ENCODE results near the gene OR2H1.

The OR2H1 gene

GRCh38 chr6:29478740-29479139, 21.8 kb downstream of the OR2H1 start:
- H3K36me3 ChIP-seq (ENCODE audit: control insufficient read depth, insufficient read depth, low read length), result no peaks in the 10 kb centered on the region

DNA sequence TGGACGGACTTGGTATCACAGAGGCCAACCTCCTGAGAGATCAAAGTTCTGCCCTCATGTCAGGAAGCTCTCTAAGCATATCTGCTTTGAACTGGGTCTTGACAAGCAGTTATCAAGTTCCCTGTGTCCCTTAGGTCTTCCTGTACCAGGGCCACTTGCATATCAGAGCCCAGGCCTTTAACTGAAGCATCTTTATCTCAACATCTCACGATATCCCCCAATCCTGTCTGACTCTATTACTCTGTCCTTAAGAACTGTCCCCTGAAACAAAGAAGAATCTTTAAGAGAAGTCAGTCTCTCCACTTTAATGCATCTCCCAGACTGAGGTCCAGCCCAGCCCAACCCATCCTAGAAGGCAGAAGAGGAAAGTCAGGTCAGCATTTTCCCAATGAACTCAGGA, 22.6 kb downstream of the OR2H1 start:
- no peaks in the 10 kb centered on the region for H3K4me1 ChIP-seq
- no peaks in the 10 kb centered on the region for H3K79me2 ChIP-seq
- H3K4me2 ChIP-seq (ENCODE audit: low read length), result no peak overlapping the region
- TF ChIP-seq, protein P1, sequence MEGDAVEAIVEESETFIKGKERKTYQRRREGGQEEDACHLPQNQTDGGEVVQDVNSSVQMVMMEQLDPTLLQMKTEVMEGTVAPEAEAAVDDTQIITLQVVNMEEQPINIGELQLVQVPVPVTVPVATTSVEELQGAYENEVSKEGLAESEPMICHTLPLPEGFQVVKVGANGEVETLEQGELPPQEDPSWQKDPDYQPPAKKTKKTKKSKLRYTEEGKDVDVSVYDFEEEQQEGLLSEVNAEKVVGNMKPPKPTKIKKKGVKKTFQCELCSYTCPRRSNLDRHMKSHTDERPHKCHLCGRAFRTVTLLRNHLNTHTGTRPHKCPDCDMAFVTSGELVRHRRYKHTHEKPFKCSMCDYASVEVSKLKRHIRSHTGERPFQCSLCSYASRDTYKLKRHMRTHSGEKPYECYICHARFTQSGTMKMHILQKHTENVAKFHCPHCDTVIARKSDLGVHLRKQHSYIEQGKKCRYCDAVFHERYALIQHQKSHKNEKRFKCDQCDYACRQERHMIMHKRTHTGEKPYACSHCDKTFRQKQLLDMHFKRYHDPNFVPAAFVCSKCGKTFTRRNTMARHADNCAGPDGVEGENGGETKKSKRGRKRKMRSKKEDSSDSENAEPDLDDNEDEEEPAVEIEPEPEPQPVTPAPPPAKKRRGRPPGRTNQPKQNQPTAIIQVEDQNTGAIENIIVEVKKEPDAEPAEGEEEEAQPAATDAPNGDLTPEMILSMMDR (IDR thresholded peaks at IDR 0.05), result no peak
- H2AFZ ChIP-seq, result no peak overlapping the region
- H3K4me3 ChIP-seq (ENCODE audit: low read depth, low read length), result no peak overlapping the region
- no peaks in the 10 kb centered on the region for H3K27me3 ChIP-seq (ENCODE audit: control insufficient read depth, insufficient read depth, low read length)
- no peak overlapping the region for H3K9ac ChIP-seq
- no peaks in the 10 kb centered on the region for H3K9me3 ChIP-seq (ENCODE audit: control insufficient read depth, low read length)
- no peaks in the 10 kb centered on the region for H3K36me3 ChIP-seq (ENCODE audit: control insufficient read depth, insufficient read depth, low read length)
- H3K27ac ChIP-seq, result no peak overlapping the region

More at GRCh38 chr6:29478740-29479139, 21.8 kb downstream of the OR2H1 start:
- H3K27me3 ChIP-seq (ENCODE audit: control insufficient read depth, insufficient read depth, low read length), result no peaks in the 10 kb centered on the region
- no peak overlapping the region for H3K4me3 ChIP-seq (ENCODE audit: low read depth, low read length)
- H2AFZ ChIP-seq, result no peak overlapping the region
- no peaks in the 10 kb centered on the region for H3K79me2 ChIP-seq
- H3K27ac ChIP-seq, result no peak overlapping the region
- TF ChIP-seq, protein P1 (IDR thresholded peaks at IDR 0.05), result no peak
- H3K4me1 ChIP-seq, result no peaks in the 10 kb centered on the region
- no peaks in the 10 kb centered on the region for H3K9me3 ChIP-seq (ENCODE audit: control insufficient read depth, low read length)
- no peak overlapping the region for H3K9ac ChIP-seq
- no peak overlapping the region for H3K4me2 ChIP-seq (ENCODE audit: low read length)

DNA sequence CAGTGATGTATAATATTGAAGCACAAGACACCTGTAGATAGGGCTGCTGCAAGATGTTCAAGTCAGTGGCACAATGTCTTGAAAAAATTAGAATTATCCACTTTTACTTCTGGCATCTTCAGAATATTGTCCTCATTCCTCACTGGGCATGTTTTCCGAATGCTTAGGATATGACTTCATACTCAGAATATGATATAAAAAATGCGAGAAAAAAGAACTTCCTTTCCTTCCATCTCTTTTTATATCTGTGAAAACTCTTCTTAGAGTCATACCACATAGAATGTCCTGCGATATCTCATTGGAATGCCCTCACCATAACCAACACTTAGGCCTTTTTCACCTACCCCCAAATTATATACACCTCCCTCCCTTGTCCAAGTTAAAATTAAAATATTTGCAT, 26.2 kb downstream of the OR2H1 start:
- no peaks in the 10 kb centered on the region for H3K27me3 ChIP-seq (ENCODE audit: control insufficient read depth, insufficient read depth, low read length)
- TF ChIP-seq, protein P1 (IDR thresholded peaks at IDR 0.05), result no peak
- H3K79me2 ChIP-seq, result no peaks in the 10 kb centered on the region
- no peaks in the 10 kb centered on the region for H3K36me3 ChIP-seq (ENCODE audit: control insufficient read depth, insufficient read depth, low read length)
- H3K9ac ChIP-seq, result no peak overlapping the region
- no peaks in the 10 kb centered on the region for H3K9me3 ChIP-seq (ENCODE audit: control insufficient read depth, low read length)
- no peak overlapping the region for H3K4me3 ChIP-seq (ENCODE audit: low read depth, low read length)
- H3K4me1 ChIP-seq, result no peaks in the 10 kb centered on the region
- no peak overlapping the region for H3K27ac ChIP-seq
- no peak overlapping the region for H2AFZ ChIP-seq
- no peak overlapping the region for H3K4me2 ChIP-seq (ENCODE audit: low read length)

GRCh38 chr6:29483735-29484134, 26.8 kb downstream of the OR2H1 start:
- Histone ChIP-seq H3K4me2 (ENCODE audit: low read length) (no peak overlapping the region), H3K27ac (no peak overlapping the region), H3K4me1 (no peaks in the 10 kb centered on the region), H2AFZ (no peak overlapping the region), H3K9ac (no peak overlapping the region), H3K36me3 (ENCODE audit: control insufficient read depth, insufficient read depth, low read length) (no peaks in the 10 kb centered on the region), H3K9me3 (ENCODE audit: control insufficient read depth, low read length) (no peaks in the 10 kb centered on the region), H3K27me3 (ENCODE audit: control insufficient read depth, insufficient read depth, low read length) (no peaks in the 10 kb centered on the region), H3K79me2 (no peaks in the 10 kb centered on the region), H3K4me3 (ENCODE audit: low read depth, low read length) (no peak overlapping the region)
- TF ChIP-seq, protein P1 (IDR thresholded peaks at IDR 0.05), result no peak

- Histone ChIP-seq H2AFZ (no peak overlapping the region), H3K4me1 (no peaks in the 10 kb centered on the region), H3K79me2 (no peaks in the 10 kb centered on the region), H3K27ac (no peak overlapping the region), H3K9me3 (ENCODE audit: control insufficient read depth, low read length) (no peaks in the 10 kb centered on the region), H3K36me3 (ENCODE audit: control insufficient read depth, insufficient read depth, low read length) (no peaks in the 10 kb centered on the region), H3K4me2 (ENCODE audit: low read length) (no peak overlapping the region), H3K27me3 (ENCODE audit: control insufficient read depth, insufficient read depth, low read length) (no peaks in the 10 kb centered on the region), H3K4me3 (ENCODE audit: low read depth, low read length) (no peak overlapping the region), H3K9ac (no peak overlapping the region)
- TF ChIP-seq, protein P1 (IDR thresholded peaks at IDR 0.05), result no peak
Observed at GRCh38 chr6:29486577-29486976, 29.6 kb downstream of the OR2H1 start.

Measured in parathyroid adenoma (tissue), 2 donors.